Mucosa of descending colon (tissue), 3 donors: ENCODE data around the gene DPYD. TPM values are rescaled to one million over a fixed set of nuclear protein-coding genes. Genes with fewer than 3 reads are reported as not detected.

Experiments used
- ATAC-seq: fragments of 200-7000 bp; cut with Tn5 transposase; one replicate; pipeline ENCODE4 v1.9.1; 2020; ENCODE audit warnings: mild to moderate bottlenecking, moderate library complexity
- DNase-seq, 3 donors: peaks; one replicate each; pipeline ENCODE4 v3.0.0-alpha.2; 2020
- H3K36me3 ChIP-seq: fragments of 200-600 bp; one replicate; pipeline ENCODE4 v1.8.0; 2021; ENCODE audit warnings: low read depth, mild to moderate bottlenecking
- H3K4me1 ChIP-seq: fragments of 200-600 bp; one replicate; pipeline ENCODE4 v1.8.0; 2021; ENCODE audit warnings: low read depth, mild to moderate bottlenecking
- H3K4me3 ChIP-seq: fragments of 200-600 bp; one replicate; pipeline ENCODE4 v1.8.0; 2021; ENCODE audit warnings: mild to moderate bottlenecking
- H3K9me3 ChIP-seq: fragments of 200-600 bp; one replicate; pipeline ENCODE4 v1.8.0; 2021; ENCODE audit warnings: mild to moderate bottlenecking
- CTCF ChIP-seq: fragments of 200-600 bp; IDR thresholded peaks from one replicate; pipeline ENCODE4 v1.8.0; 2022; ENCODE audit warnings: antibody characterized with exemption, mild to moderate bottlenecking
- intact Hi-C, 2 donors: fragments of 100-400 bp; cut with DNase I in 1 of 2; cut with micrococcal nuclease in 1 of 2; formaldehyde crosslinking; loops; one replicate each; pipeline versions ENCODE4 v1.11.0 to v1.11.1; 2022; cut with DNase I, micrococcal nuclease
- long read RNA-seq, 2 donors: library from polyadenylated mRNA; unstranded; transcript quantifications; one replicate each; pipeline ENCODE4 v2.0.0, GENCODE V29; 2019 to 2021
- total RNA-seq, 3 donors: library from RNA; stranded (reverse); fragmentation: NEBNext Ultra II Directional in 2 of 3; extraction: Animal tissue kit (Norgen Biotek cat#: 25700) in 2 of 3; gene quantifications; one replicate each; pipeline versions ENCODE4 v1.2.1 to v1.2.4, GENCODE V29; 2021 to 2023
- donor health status: DM: no; HTN: no; CAD: no; lungs with moderate emphysema.
- donor health status: DM: no; HTN: no; CAD: no.
- donor health status: DM: no; HTN: yes; CAD: no.

DPYD gene
- 10 to 100 TPM; 13.8 to 33.3 (median 19.7) TPM for total RNA-seq
- long read RNA-seq, donor 1, full-length matches to known transcripts: 21 of 39 reads
- long read RNA-seq, donor 1, partial matches to known transcripts: 11 of 39 reads
- long read RNA-seq, donor 1, other reads (novel, unspliced or antisense): 7 of 39 reads
- long read RNA-seq, donor 2, full-length matches to known transcripts: 3 of 9 reads
- long read RNA-seq, donor 2, partial matches to known transcripts: 1 of 9 reads
- long read RNA-seq, donor 2, other reads (novel, unspliced or antisense): 5 of 9 reads

- H3K36me3 ChIP-seq: no peaks in the 10 kb centered on the region
- DNase-seq: peak; percentile 91 to 93 (median 92)
- peaks cover 16% of the 10 kb centered on the region for H3K4me1 ChIP-seq
- intact Hi-C loops: no loop called here
- ATAC-seq: peak; percentile 98
- no peaks in the 10 kb centered on the region for H3K9me3 ChIP-seq
- TF ChIP-seq CTCF: no peak
- H3K4me3 ChIP-seq: peak within 1 kb of the TSS; percentile 87
Observed at GRCh38 chr1:97920832-97921571, at the start of gene DPYD. DPYD (minus strand) TSS chr1:97921034; CDS start chr1:97920922, 112 bp downstream.

GRCh38 chr1:97960470-97960869 lies 39.6 kb upstream of the DPYD start:
- DNase-seq: no peak
- TF ChIP-seq CTCF: no peak
- H3K36me3 ChIP-seq: no peaks in the 10 kb centered on the region
- H3K4me1 ChIP-seq: no peaks in the 10 kb centered on the region
- no peak overlapping the region for H3K4me3 ChIP-seq
- intact Hi-C loops: no loop called here
- no peak for ATAC-seq
- no peaks in the 10 kb centered on the region for H3K9me3 ChIP-seq

GRCh38 chr1:97947695-97948094 lies 26.9 kb upstream of the DPYD start:
- ATAC-seq: no peak
- H3K4me1 ChIP-seq: no peaks in the 10 kb centered on the region
- intact Hi-C loops: no loop called here
- no peaks in the 10 kb centered on the region for H3K9me3 ChIP-seq
- H3K36me3 ChIP-seq: no peaks in the 10 kb centered on the region
- no peak for DNase-seq
- no peak overlapping the region for H3K4me3 ChIP-seq
- no peak for TF ChIP-seq CTCF

GRCh38 chr1:97943354-97943753 lies 22.5 kb upstream of the DPYD start:
- DNase-seq: no peak
- intact Hi-C loops: no loop called here
- ATAC-seq: no peak
- no peaks in the 10 kb centered on the region for H3K4me1 ChIP-seq
- no peak overlapping the region for H3K4me3 ChIP-seq
- H3K36me3 ChIP-seq: no peaks in the 10 kb centered on the region
- TF ChIP-seq CTCF: no peak
- no peaks in the 10 kb centered on the region for H3K9me3 ChIP-seq

- Histone ChIP-seq H3K4me3 (no peak overlapping the region), H3K36me3 (no peaks in the 10 kb centered on the region), H3K4me1 (no peaks in the 10 kb centered on the region), H3K9me3 (no peaks in the 10 kb centered on the region)
- DNase-seq (no peak), ATAC-seq (no peak)
- TF ChIP-seq CTCF: no peak
- intact Hi-C loops: no loop called here
Observed at GRCh38 chr1:97942161-97943123, 21.6 kb upstream of the DPYD start.
